ENCODE results near the gene ZNF418. TPM values are rescaled to one million over a fixed set of nuclear protein-coding genes. Genes with fewer than 3 reads are reported as not detected.

ZNF418 gene
- total and polyA plus RNA-seq, 2 of the 13 experiments (the other 11 are each of a cell fraction or from before 2014, with no cell fraction given), result 0.07 to 0.27 TPM

GRCh38 chr19:57947088-57947418 is 11.9 kb upstream of the ZNF418 start (continued):
- TF ChIP-seq RNF2 (conservative IDR thresholded peaks at IDR 0.05; ENCODE audit: low read depth), result no peak
- no peak for TF ChIP-seq MXD4 (CRISPR knock-in tag; IDR thresholded peaks at IDR 0.05)

- H3K4me1 ChIP-seq (ENCODE audit: insufficient read depth, low read length), result peaks cover 15% of the 10 kb centered on the region
- H3K4me3 ChIP-seq (replicated peaks in 1 of 3; ENCODE audit: insufficient read depth in 1 of 3, low read depth in 2 of 3, low read length in 3 of 3), result peak overlapping the region; percentile 76 to 90 (median 88)
- DNase-seq (ENCODE audit: low spot score) (no peak), FAIRE-seq (no peak), ATAC-seq (no peak)
- H3K79me2 ChIP-seq (ENCODE audit: insufficient read depth, low read length), result peaks cover 21% of the 10 kb centered on the region
- peak overlapping the region; percentile 84; the same call in 1 of the 2 replicates for H3K9ac ChIP-seq (ENCODE audit: insufficient read depth, low read depth, low read length)
- WGBS (ENCODE audit: low lambda C conversion rate), result 69% methylated on average over 2 of the region's 2 CpGs
- TF ChIP-seq ATF3 (CRISPR knock-in tag; IDR thresholded peaks at IDR 0.05) (no peak), JDP2 (CRISPR knock-in tag; IDR thresholded peaks at IDR 0.05; ENCODE audit: borderline replicate concordance) (no peak), PATZ1 (CRISPR knock-in tag; IDR thresholded peaks at IDR 0.05) (no peak), MEF2D (CRISPR knock-in tag; IDR thresholded peaks at IDR 0.05) (no peak), KDM6A (CRISPR knock-in tag; IDR thresholded peaks at IDR 0.05; ENCODE audit: low read depth) (no peak), ZNF124 (CRISPR knock-in tag; IDR thresholded peaks at IDR 0.05) (no peak), MXI1 (IDR thresholded peaks at IDR 0.05; ENCODE audit: borderline replicate concordance, low read depth, low read length) (no peak), ZNF891 (CRISPR knock-in tag; IDR thresholded peaks at IDR 0.05) (no peak), ZNF792 (CRISPR knock-in tag; IDR thresholded peaks at IDR 0.05) (no peak), HNF4G (IDR thresholded peaks at IDR 0.05; ENCODE audit: borderline replicate concordance, low read depth, low read length) (no peak), HNF4G (CRISPR knock-in tag; IDR thresholded peaks at IDR 0.05; ENCODE audit: borderline replicate concordance, low read depth) (no peak), MTA1 (CRISPR knock-in tag; IDR thresholded peaks at IDR 0.05; ENCODE audit: borderline replicate concordance) (no peak), BCL3 (CRISPR knock-in tag; IDR thresholded peaks at IDR 0.05) (no peak), ZNF230 (CRISPR knock-in tag; IDR thresholded peaks at IDR 0.05) (no peak)
- H3K27me3 ChIP-seq (ENCODE audit: control insufficient read depth in 1 of 2, insufficient read depth in 2 of 2, low read length in 2 of 2), result no peaks in the 10 kb centered on the region; a peak in 1 of 5 replicates
- in situ Hi-C loops (cut with HindIII; ENCODE audit: extremely low pct_ligation_motif_present, low pct_unique_long_range_greater_than_20kb) (no loop called here), intact Hi-C loops (cut with micrococcal nuclease; ENCODE audit: unreplicated experiment) (no loop called here)
- H3K36me3 ChIP-seq (replicated peaks in 1 of 2; ENCODE audit: control insufficient read depth in 1 of 2, insufficient read depth in 2 of 2, low read length in 2 of 2), result peaks cover 7 to 26% of the 10 kb centered on the region in 2 experiments; a peak in 4 of 5 replicates
- ChIA-PET CTCF (ENCODE audit: low intra/inter-chr PET ratio, low total read pairs) (no interaction called here), POLR2A (no interaction called here)
- BruUV-seq (replicated peaks), result TSS peak; percentile 60
- H3K4me2 ChIP-seq (ENCODE audit: low read depth, low read length), result peak overlapping the region; percentile 90
- H3K9me3 ChIP-seq (ENCODE audit: low read length), result peaks cover 36% of the 10 kb centered on the region
- H3K27ac ChIP-seq (ENCODE audit: extremely low read length, insufficient read depth, low read length), result no peak overlapping the region
- H2AFZ ChIP-seq (ENCODE audit: low read length), result no peak overlapping the region
- no peaks in the 10 kb centered on the region for H4K20me1 ChIP-seq (ENCODE audit: insufficient read depth, low read length)
These were observed 11.1 kb upstream of the ZNF418 start for GRCh38 chr19:57946316-57946715.

Data from HepG2 (cell line).